ENCODE data around the gene FOXO1. TPM values are rescaled to one million over a fixed set of nuclear protein-coding genes. Genes with fewer than 3 reads are reported as not detected.
"Not testable (repeated sequence)": the region's sequence is repeated elsewhere in the genome, so short reads cannot be mapped to it uniquely, and the experiment has no call there.

The FOXO1 gene
- total RNA-seq = 119 TPM
- polyA plus RNA-seq = 100 to 1,000 TPM in 1 of 4 donors, 10 to 100 TPM in 3; 45.5 to 115 (median 65.4) TPM

- no peaks in the 10 kb centered on the region for H3K36me3 ChIP-seq (ENCODE audit: control insufficient read depth, insufficient read depth, low read length)
- DNase-seq (peak; percentile 84 to 91 (median 90)), ATAC-seq (ENCODE audit: low read depth in 2 of 2) (peak; percentile 82 to 83)
- peak within 1 kb of the TSS; percentile 91 to 97 (median 96) for H3K27ac Mint-ChIP-seq
- H3K9me3 ChIP-seq (ENCODE audit: control insufficient read depth in 2 of 2, low read length in 2 of 2) = no peaks in the 10 kb centered on the region
- peak within 1 kb of the TSS; percentile 80 for H3K4me3 ChIP-seq (ENCODE audit: low read depth, low read length)
- H3K9me3 Mint-ChIP-seq = peaks cover 0 to 1% (median 0%) of the 10 kb centered on the region in 7 donors
- H3K4me1 Mint-ChIP-seq = peaks cover 22 to 43% (median 31%) of the 10 kb centered on the region in 4 donors
- peaks cover 5% of the 10 kb centered on the region for H3K27me3 Mint-ChIP-seq
- H3K4me3 Mint-ChIP-seq = peak within 1 kb of the TSS; percentile 93 to 98 (median 96)
- peak within 1 kb of the TSS; percentile 83 for H3K27ac ChIP-seq (ENCODE audit: insufficient read depth, low read length, poor library complexity, severe bottlenecking)
- H3K4me1 ChIP-seq (ENCODE audit: control insufficient read depth, insufficient read depth, low read length, poor library complexity, severe bottlenecking) = peaks cover 37% of the 10 kb centered on the region
- H3K36me3 Mint-ChIP-seq = peaks cover 6% of the 10 kb centered on the region
- no peaks in the 10 kb centered on the region for H3K27me3 ChIP-seq (ENCODE audit: control insufficient read depth, insufficient read depth, low read length)
Observed at GRCh38 chr13:40666045-40666932, at the start of gene FOXO1. Gene FOXO1 (minus strand): TSS chr13:40666641. CDS start chr13:40666212, 429 bp downstream.

- H3K36me3 Mint-ChIP-seq = peaks cover 29% of the 10 kb centered on the region
- H3K9me3 Mint-ChIP-seq = peaks cover 0 to 17% (median 5%) of the 10 kb centered on the region in 7 donors
Observed at GRCh38 chr13:40714433-40714832, 48.0 kb upstream of the FOXO1 start.

GRCh38 chr13:40706439-40706838, 40.0 kb upstream of the FOXO1 start:
- peak in 2 of 3 donors; percentile 34 to 79 for DNase-seq
- Mint-ChIP-seq H3K27ac (peak overlapping the region; percentile 2 to 42 (median 32)), H3K4me3 (peak overlapping the region in 1 of 4 donors; percentile 46), H3K27me3 (no peaks in the 10 kb centered on the region), H3K4me1 (peaks cover 21 to 45% (median 29%) of the 10 kb centered on the region in 4 donors), H3K9me3 (peaks cover 2 to 32% (median 4%) of the 10 kb centered on the region in 7 donors), H3K36me3 (peaks cover 8% of the 10 kb centered on the region)
- no peak overlapping the region for H3K4me3 ChIP-seq (ENCODE audit: low read depth, low read length)
- H3K27ac ChIP-seq (ENCODE audit: insufficient read depth, low read length, poor library complexity, severe bottlenecking) = no peak overlapping the region
- H3K36me3 ChIP-seq (ENCODE audit: control insufficient read depth, insufficient read depth, low read length) = no peaks in the 10 kb centered on the region
- peaks cover 8% of the 10 kb centered on the region for H3K4me1 ChIP-seq (ENCODE audit: control insufficient read depth, insufficient read depth, low read length, poor library complexity, severe bottlenecking)
- H3K27me3 ChIP-seq (ENCODE audit: control insufficient read depth, insufficient read depth, low read length) = no peaks in the 10 kb centered on the region
- no peaks in the 10 kb centered on the region for H3K9me3 ChIP-seq (ENCODE audit: control insufficient read depth in 2 of 2, low read length in 2 of 2)
- peak; percentile 71 to 94 for ATAC-seq (ENCODE audit: low read depth in 2 of 2)

More at GRCh38 chr13:40714433-40714832, 48.0 kb upstream of the FOXO1 start:
- H3K4me1 ChIP-seq (ENCODE audit: control insufficient read depth, insufficient read depth, low read length, poor library complexity, severe bottlenecking); H3K4me3 Mint-ChIP-seq; H3K27me3 Mint-ChIP-seq; H3K27ac ChIP-seq (ENCODE audit: insufficient read depth, low read length, poor library complexity, severe bottlenecking); H3K4me1 Mint-ChIP-seq; H3K27me3 ChIP-seq (ENCODE audit: control insufficient read depth, insufficient read depth, low read length); H3K9me3 ChIP-seq (ENCODE audit: control insufficient read depth in 2 of 2, low read length in 2 of 2); ATAC-seq (ENCODE audit: low read depth in 2 of 2); DNase-seq; H3K4me3 ChIP-seq (ENCODE audit: low read depth, low read length): not testable (repeated sequence)
- peak overlapping the region in 1 of 3 donors; percentile 9 for H3K27ac Mint-ChIP-seq
- peaks cover 21% of the 10 kb centered on the region for H3K36me3 ChIP-seq (ENCODE audit: control insufficient read depth, insufficient read depth, low read length)

GRCh38 chr13:40697711-40698110, 31.3 kb upstream of the FOXO1 start:
- H3K27ac ChIP-seq (ENCODE audit: insufficient read depth, low read length, poor library complexity, severe bottlenecking) = no peak overlapping the region
- Mint-ChIP-seq H3K4me3 (no peak overlapping the region), H3K4me1 (peaks cover 0 to 4% (median 2%) of the 10 kb centered on the region in 4 donors), H3K9me3 (peaks cover 0 to 2% (median 0%) of the 10 kb centered on the region in 7 donors), H3K27me3 (no peaks in the 10 kb centered on the region), H3K36me3 (peaks cover 7% of the 10 kb centered on the region), H3K27ac (no peak overlapping the region)
- DNase-seq = no peak
- H3K27me3 ChIP-seq (ENCODE audit: control insufficient read depth, insufficient read depth, low read length) = no peaks in the 10 kb centered on the region
- H3K36me3 ChIP-seq (ENCODE audit: control insufficient read depth, insufficient read depth, low read length) = no peaks in the 10 kb centered on the region
- H3K9me3 ChIP-seq (ENCODE audit: control insufficient read depth in 2 of 2, low read length in 2 of 2) = no peaks in the 10 kb centered on the region
- H3K4me1 ChIP-seq (ENCODE audit: control insufficient read depth, insufficient read depth, low read length, poor library complexity, severe bottlenecking) = no peaks in the 10 kb centered on the region
- ATAC-seq (ENCODE audit: low read depth in 2 of 2) = no peak
- no peak overlapping the region for H3K4me3 ChIP-seq (ENCODE audit: low read depth, low read length)

GRCh38 chr13:40694426-40694825, 28.0 kb upstream of the FOXO1 start:
- no peaks in the 10 kb centered on the region for H3K4me1 Mint-ChIP-seq
- DNase-seq (no peak), ATAC-seq (ENCODE audit: low read depth in 2 of 2) (no peak)
- H3K9me3 Mint-ChIP-seq = peaks cover 0 to 3% (median 0%) of the 10 kb centered on the region in 7 donors
- H3K4me3 Mint-ChIP-seq = no peak overlapping the region
- H3K27me3 Mint-ChIP-seq = no peaks in the 10 kb centered on the region
- H3K36me3 ChIP-seq (ENCODE audit: control insufficient read depth, insufficient read depth, low read length) = no peaks in the 10 kb centered on the region
- H3K36me3 Mint-ChIP-seq = peaks cover 7% of the 10 kb centered on the region
- H3K9me3 ChIP-seq (ENCODE audit: control insufficient read depth in 2 of 2, low read length in 2 of 2) = no peaks in the 10 kb centered on the region
- H3K27ac Mint-ChIP-seq = peak overlapping the region in 1 of 3 donors; percentile 38
- no peak overlapping the region for H3K4me3 ChIP-seq (ENCODE audit: low read depth, low read length)
- no peaks in the 10 kb centered on the region for H3K27me3 ChIP-seq (ENCODE audit: control insufficient read depth, insufficient read depth, low read length)
- H3K27ac ChIP-seq (ENCODE audit: insufficient read depth, low read length, poor library complexity, severe bottlenecking) = no peak overlapping the region
- H3K4me1 ChIP-seq (ENCODE audit: control insufficient read depth, insufficient read depth, low read length, poor library complexity, severe bottlenecking) = no peaks in the 10 kb centered on the region

- Mint-ChIP-seq H3K36me3 (peaks cover 4% of the 10 kb centered on the region), H3K9me3 (peaks cover 0 to 3% (median 0%) of the 10 kb centered on the region in 7 donors), H3K27me3 (no peaks in the 10 kb centered on the region)
Observed at GRCh38 chr13:40692946-40693345, 26.5 kb upstream of the FOXO1 start.

GRCh38 chr13:40688781-40689180, 22.3 kb upstream of the FOXO1 start:
- H3K4me3 Mint-ChIP-seq = no peak overlapping the region
- no peaks in the 10 kb centered on the region for H3K4me1 ChIP-seq (ENCODE audit: control insufficient read depth, insufficient read depth, low read length, poor library complexity, severe bottlenecking)
- H3K27ac Mint-ChIP-seq = no peak overlapping the region
- no peaks in the 10 kb centered on the region for H3K9me3 ChIP-seq (ENCODE audit: control insufficient read depth in 2 of 2, low read length in 2 of 2)
- H3K4me1 Mint-ChIP-seq = no peaks in the 10 kb centered on the region
- no peak overlapping the region for H3K4me3 ChIP-seq (ENCODE audit: low read depth, low read length)
- H3K36me3 Mint-ChIP-seq = peaks cover 4% of the 10 kb centered on the region
- H3K27me3 ChIP-seq (ENCODE audit: control insufficient read depth, insufficient read depth, low read length) = no peaks in the 10 kb centered on the region
- peaks cover 0 to 3% (median 0%) of the 10 kb centered on the region in 7 donors for H3K9me3 Mint-ChIP-seq
- DNase-seq = no peak
- no peaks in the 10 kb centered on the region for H3K36me3 ChIP-seq (ENCODE audit: control insufficient read depth, insufficient read depth, low read length)
- ATAC-seq (ENCODE audit: low read depth in 2 of 2) = no peak
- no peak overlapping the region for H3K27ac ChIP-seq (ENCODE audit: insufficient read depth, low read length, poor library complexity, severe bottlenecking)
- H3K27me3 Mint-ChIP-seq = no peaks in the 10 kb centered on the region

More at GRCh38 chr13:40692946-40693345, 26.5 kb upstream of the FOXO1 start:
- H3K36me3 ChIP-seq (ENCODE audit: control insufficient read depth, insufficient read depth, low read length) = no peaks in the 10 kb centered on the region
- Mint-ChIP-seq H3K4me1 (no peaks in the 10 kb centered on the region), H3K4me3 (no peak overlapping the region), H3K27ac (no peak overlapping the region)
- no peak overlapping the region for H3K4me3 ChIP-seq (ENCODE audit: low read depth, low read length)
- DNase-seq (no peak), ATAC-seq (ENCODE audit: low read depth in 2 of 2) (no peak)
- H3K27me3 ChIP-seq (ENCODE audit: control insufficient read depth, insufficient read depth, low read length) = no peaks in the 10 kb centered on the region
- no peaks in the 10 kb centered on the region for H3K9me3 ChIP-seq (ENCODE audit: control insufficient read depth in 2 of 2, low read length in 2 of 2)
- no peak overlapping the region for H3K27ac ChIP-seq (ENCODE audit: insufficient read depth, low read length, poor library complexity, severe bottlenecking)
- no peaks in the 10 kb centered on the region for H3K4me1 ChIP-seq (ENCODE audit: control insufficient read depth, insufficient read depth, low read length, poor library complexity, severe bottlenecking)

All from CD4-positive, CD25-positive, alpha-beta regulatory T cell (primary cell).